ENCODE results near the gene GOLGA6L22.
"Not testable (repeated sequence)": the region's sequence is repeated elsewhere in the genome, so short reads cannot be mapped to it uniquely, and the experiment has no call there.

Gene GOLGA6L22
- total RNA-seq, result 0 to 0.15 (median 0) reads per million in 18 experiments

GRCh38 chr15:22458603-22459002 is at the start of gene GOLGA6L22:
TSS of gene GOLGA6L22 (plus strand) at chr15:22458903. CDS start at chr15:22458994, 91 bp downstream.
- DNase-seq, result not testable (repeated sequence)

GRCh38 chr15:22417288-22417687 is 41.4 kb upstream of the GOLGA6L22 start:
- DNase-seq, result not testable (repeated sequence)

GRCh38 chr15:22417795-22418194 is 40.9 kb upstream of the GOLGA6L22 start:
- not testable (repeated sequence) for DNase-seq

GRCh38 chr15:22418212-22418611 is 40.5 kb upstream of the GOLGA6L22 start:
- not testable (repeated sequence) for DNase-seq

- DNase-seq, result not testable (repeated sequence)
Observed at GRCh38 chr15:22418666-22419065, 40.0 kb upstream of the GOLGA6L22 start.

- not testable (repeated sequence) for DNase-seq
Observed at GRCh38 chr15:22420340-22420739, 38.4 kb upstream of the GOLGA6L22 start.

- not testable (repeated sequence) for DNase-seq
Observed at GRCh38 chr15:22429426-22429825, 29.3 kb upstream of the GOLGA6L22 start.

- not testable (repeated sequence) for DNase-seq
Observed at GRCh38 chr15:22431687-22432086, 27.0 kb upstream of the GOLGA6L22 start.

GRCh38 chr15:22494490-22495113 is 35.9 kb downstream of the GOLGA6L22 start:
- peak; percentile 51 to 66 for DNase-seq

GRCh38 chr15:22497200-22497599 is 38.5 kb downstream of the GOLGA6L22 start:
- not testable (repeated sequence) for DNase-seq

- DNase-seq, result not testable (repeated sequence)
Observed at GRCh38 chr15:22498220-22498925, 39.7 kb downstream of the GOLGA6L22 start.

- DNase-seq, result not testable (repeated sequence)
Observed at GRCh38 chr15:22502272-22502671, 43.6 kb downstream of the GOLGA6L22 start.

GRCh38 chr15:22506959-22507358 is 48.3 kb downstream of the GOLGA6L22 start:
- not testable (repeated sequence) for DNase-seq

- DNase-seq, result not testable (repeated sequence)
Observed at GRCh38 chr15:22516140-22516539, 57.4 kb downstream of the GOLGA6L22 start.

Data from inflammatory macrophage (primary cell).